Transverse colon (tissue), 4 donors: ENCODE results near the gene LAMC1.

Source experiments
- CTCF ChIP-seq, 5 experiments: fragments of 200-600 bp in 3 of 5; fragments of 450-650 bp in 2 of 5; sonication (generic) in 3 of 5; IDR thresholded peaks; 1 replicate in 2 of 5; 2 replicates in 3 of 5; pipeline ENCODE4 v1.5.1; 2016 to 2017; ENCODE audit warnings: antibody characterized with exemption in 5 of 5, inconsistent platforms in 3 of 5, mild to moderate bottlenecking in 2 of 5, moderate library complexity in 1 of 5
- POLR2A ChIP-seq: fragments of 450-650 bp; IDR thresholded peaks from one replicate; pipeline ENCODE4 v1.6.1; 2016; ENCODE audit warnings: antibody characterized with exemption, mild to moderate bottlenecking, moderate library complexity
- POLR2AphosphoS5 ChIP-seq, 3 donors: sonication (generic); formaldehyde crosslinking; IDR thresholded peaks; one replicate each; pipeline ENCODE4 v1.6.1; 2016; ENCODE audit warnings: antibody characterized with exemption in 3 of 3

DNA sequence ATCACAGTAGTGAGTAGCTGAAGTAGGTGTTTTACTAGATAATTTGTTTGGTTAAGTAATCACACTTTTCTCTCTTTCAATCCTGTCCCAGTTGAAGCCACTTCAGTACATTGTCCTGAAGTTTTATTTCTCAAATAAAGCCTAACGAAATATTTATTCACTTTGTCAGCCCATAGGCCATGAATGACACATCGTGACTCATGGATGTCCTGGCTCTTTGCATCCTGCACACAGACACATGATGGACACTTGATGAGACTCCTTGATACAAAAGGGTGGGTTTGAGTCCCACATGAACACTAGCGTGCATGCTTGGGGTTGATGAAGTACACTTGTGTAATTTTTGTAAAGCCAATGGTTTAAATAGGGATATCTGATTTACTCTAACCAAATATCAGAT is 140.1 kb downstream of the LAMC1 start:
- TF ChIP-seq CTCF (IDR thresholded peaks at IDR 0.05) (no peak), POLR2AphosphoS5 (IDR thresholded peaks at IDR 0.05) (no peak), POLR2A (no peak)
